Stimulated activated memory B cell treated with anti-CD40 and anti-IgM and Interleukin-4, amounts not matched to agents 10 μg/mL and 1 μg/mL and 100 μg/mL, for 72 hours (primary cell): ENCODE measurements around the gene DBP.
"Not testable (repeated sequence)": the region's sequence is repeated elsewhere in the genome, so short reads cannot be mapped to it uniquely, and the experiment has no call there.

ENCODE experiments used
- ATAC-seq: fragments of 150-1000 bp; cut with Tn5 transposase; 2 replicates; pipeline ENCODE4 v1.10.0; 2021
- H3K27ac Mint-ChIP-seq: one replicate; pipeline ENCODE4 v1.8.0; 2022; ENCODE audit warnings: mild to moderate bottlenecking, mixed read lengths
- H3K27me3 Mint-ChIP-seq: one replicate; pipeline ENCODE4 v1.8.0; 2022; ENCODE audit warnings: mixed read lengths
- H3K36me3 Mint-ChIP-seq: one replicate; pipeline ENCODE4 v1.8.0; 2022; ENCODE audit warnings: mixed read lengths
- H3K4me1 Mint-ChIP-seq: one replicate; pipeline ENCODE4 v1.8.0; 2022; ENCODE audit warnings: mixed read lengths
- H3K4me3 Mint-ChIP-seq: one replicate; pipeline ENCODE4 v1.8.0; 2022; ENCODE audit warnings: mild to moderate bottlenecking, moderate library complexity, mixed read lengths
- H3K9me3 Mint-ChIP-seq: one replicate; pipeline ENCODE4 v1.8.0; 2022; ENCODE audit warnings: mixed read lengths

Gene DBP

DNA sequence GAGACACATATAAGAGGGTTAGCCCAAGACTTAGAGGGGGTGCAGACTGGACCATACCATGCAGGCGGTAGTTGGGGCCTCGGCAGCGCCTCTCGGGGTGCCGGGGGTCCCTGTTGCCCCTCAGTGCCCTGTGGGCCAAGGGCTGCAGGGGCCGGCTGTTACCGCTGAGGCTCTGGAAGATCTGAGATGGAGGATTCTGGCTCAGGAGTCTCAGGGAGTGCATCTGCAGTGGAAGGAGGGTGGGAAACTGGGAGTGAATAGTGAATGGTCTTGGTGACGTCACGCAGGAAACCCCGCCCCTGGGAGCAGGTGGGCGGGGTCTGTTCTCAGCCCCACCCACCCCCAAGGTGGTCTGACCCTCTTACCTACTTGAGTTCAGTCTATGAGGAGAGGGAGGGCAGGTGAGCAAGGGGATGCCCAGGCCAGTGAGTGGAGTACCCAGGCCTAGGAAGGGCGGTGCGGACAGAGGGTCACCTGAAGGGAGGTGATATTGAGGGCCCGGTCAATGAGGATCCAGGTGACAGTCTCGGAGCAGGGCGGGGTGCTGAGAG lies 1.7 kb upstream of the DBP start:
- Mint-ChIP-seq H3K36me3 (peaks cover 7% of the 10 kb centered on the region), H3K4me3 (peak overlapping the region; percentile 89), H3K27me3 (no peaks in the 10 kb centered on the region), H3K27ac (peak overlapping the region; percentile 96), H3K9me3 (peaks cover 4% of the 10 kb centered on the region), H3K4me1 (peaks cover 44% of the 10 kb centered on the region)
- no peak for ATAC-seq

DNA sequence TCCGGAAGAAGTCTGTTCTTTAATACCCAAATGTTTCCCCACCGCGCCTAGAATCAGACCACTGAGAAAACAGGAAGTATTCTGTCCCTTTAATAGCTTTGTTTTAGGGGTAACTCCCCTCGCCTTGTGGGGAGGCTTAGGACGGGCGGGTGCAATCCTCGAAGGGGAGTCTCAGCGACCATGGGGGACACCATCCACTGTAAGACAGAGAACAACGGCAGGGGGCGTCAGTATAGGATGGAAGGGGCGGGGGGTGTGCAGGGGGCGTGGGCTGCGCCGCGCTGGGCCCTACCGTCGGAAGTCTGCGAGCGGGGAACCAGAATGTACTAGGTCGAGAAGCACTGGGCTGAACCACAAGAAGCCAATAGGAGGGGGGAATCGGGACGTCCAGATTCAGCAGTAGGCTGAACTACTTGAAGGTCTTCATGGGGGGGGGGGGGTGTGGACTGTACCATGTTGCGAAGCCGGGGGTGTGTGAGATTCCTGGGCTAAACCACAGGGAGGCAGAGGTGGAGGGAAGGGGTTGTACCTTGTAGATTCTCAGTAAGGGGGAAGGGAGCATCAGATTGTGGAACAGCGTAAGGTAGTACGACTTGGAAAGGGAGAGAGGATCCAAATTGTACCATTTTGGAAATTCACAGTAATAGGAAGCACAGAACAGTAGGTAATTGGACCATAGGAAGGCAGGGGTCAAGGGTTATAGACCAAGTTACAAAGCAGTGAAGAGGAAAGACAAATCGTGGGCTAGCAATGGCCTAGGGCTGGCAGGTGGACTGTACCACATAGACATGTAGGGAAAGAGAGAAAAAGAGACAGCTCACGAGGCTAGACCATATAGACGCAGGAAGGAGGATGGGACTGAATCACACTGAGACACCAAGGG lies 1.0 kb upstream of the DBP start:
- Mint-ChIP-seq H3K36me3 (peaks cover 7% of the 10 kb centered on the region), H3K27me3 (no peaks in the 10 kb centered on the region), H3K27ac (peak overlapping the region; percentile 96), H3K4me1 (peaks cover 51% of the 10 kb centered on the region), H3K9me3 (peaks cover 4% of the 10 kb centered on the region), H3K4me3 (peak overlapping the region; percentile 89)
- peak; percentile 49 for ATAC-seq

DNA sequence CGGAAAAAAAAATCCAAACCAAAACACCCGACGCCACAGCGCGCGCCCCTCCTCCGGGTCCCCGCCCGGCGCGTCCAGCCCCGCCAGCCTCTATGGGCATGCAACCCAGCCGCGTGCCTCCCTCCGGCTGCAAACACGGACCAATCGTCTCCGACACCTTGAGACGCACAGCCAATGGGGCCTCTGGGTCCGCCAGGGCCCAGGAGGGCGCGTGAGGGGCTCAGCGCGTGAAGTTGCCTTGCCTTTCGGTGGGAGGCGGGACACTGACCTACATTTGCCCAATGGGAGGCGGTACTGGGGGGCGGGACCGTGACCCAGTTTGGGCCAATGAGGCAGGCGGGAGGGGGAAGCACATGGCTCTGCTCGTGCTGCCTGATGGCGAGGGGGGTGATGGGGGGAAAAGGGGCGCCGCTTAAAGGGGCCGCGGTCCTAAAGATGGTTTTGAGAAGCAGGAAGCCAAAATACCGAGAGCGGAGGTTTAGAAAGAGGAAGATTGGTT lies 319 bp upstream of the DBP start:
- Mint-ChIP-seq H3K27me3 (no peaks in the 10 kb centered on the region), H3K27ac (peak overlapping the region; percentile 96), H3K36me3 (peaks cover 7% of the 10 kb centered on the region), H3K9me3 (peaks cover 4% of the 10 kb centered on the region), H3K4me1 (peaks cover 53% of the 10 kb centered on the region), H3K4me3 (peak overlapping the region; percentile 89)
- ATAC-seq, result peak; percentile 87

DNA sequence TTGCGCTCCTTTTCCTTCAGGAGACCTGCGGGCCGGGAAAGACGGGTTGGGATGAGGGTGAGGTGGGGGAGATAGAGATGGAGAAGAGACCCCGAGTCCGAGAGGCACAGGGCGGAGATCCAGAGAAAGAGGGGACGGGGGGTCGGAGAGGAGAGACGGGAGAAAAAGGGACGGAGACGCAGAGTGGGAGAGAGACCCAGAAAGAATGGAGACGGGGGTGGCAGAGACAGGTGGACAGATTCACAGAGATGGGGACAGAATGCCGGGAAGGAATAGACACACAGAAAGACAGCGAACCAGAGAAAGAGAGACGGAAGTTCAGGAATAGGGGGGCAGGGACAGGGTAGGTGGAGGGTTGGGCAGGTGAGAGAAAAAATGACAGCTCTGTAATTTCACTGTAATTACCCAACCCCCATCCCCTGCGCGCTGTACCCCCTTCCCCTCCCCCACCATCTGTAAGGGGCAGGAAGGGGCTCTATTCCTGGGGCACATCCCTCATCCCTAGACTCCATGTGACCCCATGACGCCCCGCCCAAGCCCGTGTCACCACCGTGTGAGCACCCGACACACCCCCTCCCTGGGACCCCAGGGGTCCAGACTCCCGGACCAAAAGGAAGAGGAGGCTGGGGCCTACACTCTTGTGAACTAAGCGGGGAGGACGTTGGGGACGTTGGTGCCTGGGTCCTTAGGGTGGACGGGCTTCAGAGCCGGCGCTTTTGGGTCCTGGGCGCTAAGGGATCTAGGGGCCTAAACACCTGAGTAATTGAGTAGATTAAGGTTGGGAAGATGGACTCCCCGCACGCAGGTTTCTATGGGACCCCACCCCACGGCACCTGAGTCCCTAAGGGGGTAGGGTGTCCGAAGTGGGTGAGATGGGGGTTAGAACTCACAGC lies 967 bp downstream of the DBP start:
- Mint-ChIP-seq H3K27me3 (no peaks in the 10 kb centered on the region), H3K9me3 (peaks cover 4% of the 10 kb centered on the region), H3K36me3 (peaks cover 7% of the 10 kb centered on the region), H3K27ac (peak overlapping the region; percentile 96), H3K4me3 (peak overlapping the region; percentile 89), H3K4me1 (peaks cover 58% of the 10 kb centered on the region)
- no peak for ATAC-seq

DNA sequence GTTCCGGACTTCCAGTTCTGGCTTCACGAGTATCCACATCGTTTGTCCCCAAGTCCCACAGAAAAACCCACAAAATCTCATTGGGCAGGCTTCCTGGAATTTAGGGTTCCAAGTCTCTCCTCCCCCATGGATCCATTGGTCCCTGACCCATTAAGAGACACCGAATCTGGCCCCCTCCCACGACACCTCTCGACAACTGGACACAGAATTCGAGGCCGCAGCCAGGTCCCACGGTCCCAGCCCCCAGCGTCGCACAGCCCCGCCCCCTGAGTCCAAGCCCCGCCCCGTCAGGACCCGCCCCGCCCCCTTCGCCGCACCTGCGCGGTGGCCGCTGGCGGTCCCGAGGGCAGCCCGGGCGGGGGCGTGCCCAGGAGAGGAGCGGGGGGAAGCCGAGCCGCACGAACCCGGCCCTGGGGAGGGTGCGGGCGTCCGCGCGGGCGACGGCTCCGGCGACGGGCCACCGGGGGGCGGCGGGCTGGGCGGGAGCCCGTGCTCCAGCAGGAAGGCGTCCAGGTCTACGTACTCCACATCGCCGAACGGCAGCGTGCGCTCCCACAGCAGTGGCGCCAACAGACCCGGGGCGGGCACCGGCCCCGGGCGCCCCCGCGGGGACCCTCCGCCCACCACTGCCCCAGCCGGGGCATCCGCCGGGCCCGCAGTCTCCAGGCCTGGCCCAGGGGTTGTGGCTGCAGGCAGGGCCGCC lies 1.8 kb downstream of the DBP start:
- peaks cover 11% of the 10 kb centered on the region for H3K36me3 Mint-ChIP-seq
- peak overlapping the region; percentile 89 for H3K4me3 Mint-ChIP-seq
- H3K4me1 Mint-ChIP-seq, result peaks cover 58% of the 10 kb centered on the region
- H3K27ac Mint-ChIP-seq, result peak overlapping the region; percentile 96
- H3K9me3 Mint-ChIP-seq, result peaks cover 4% of the 10 kb centered on the region
- no peaks in the 10 kb centered on the region for H3K27me3 Mint-ChIP-seq
- peak; percentile 50 for ATAC-seq

DNA sequence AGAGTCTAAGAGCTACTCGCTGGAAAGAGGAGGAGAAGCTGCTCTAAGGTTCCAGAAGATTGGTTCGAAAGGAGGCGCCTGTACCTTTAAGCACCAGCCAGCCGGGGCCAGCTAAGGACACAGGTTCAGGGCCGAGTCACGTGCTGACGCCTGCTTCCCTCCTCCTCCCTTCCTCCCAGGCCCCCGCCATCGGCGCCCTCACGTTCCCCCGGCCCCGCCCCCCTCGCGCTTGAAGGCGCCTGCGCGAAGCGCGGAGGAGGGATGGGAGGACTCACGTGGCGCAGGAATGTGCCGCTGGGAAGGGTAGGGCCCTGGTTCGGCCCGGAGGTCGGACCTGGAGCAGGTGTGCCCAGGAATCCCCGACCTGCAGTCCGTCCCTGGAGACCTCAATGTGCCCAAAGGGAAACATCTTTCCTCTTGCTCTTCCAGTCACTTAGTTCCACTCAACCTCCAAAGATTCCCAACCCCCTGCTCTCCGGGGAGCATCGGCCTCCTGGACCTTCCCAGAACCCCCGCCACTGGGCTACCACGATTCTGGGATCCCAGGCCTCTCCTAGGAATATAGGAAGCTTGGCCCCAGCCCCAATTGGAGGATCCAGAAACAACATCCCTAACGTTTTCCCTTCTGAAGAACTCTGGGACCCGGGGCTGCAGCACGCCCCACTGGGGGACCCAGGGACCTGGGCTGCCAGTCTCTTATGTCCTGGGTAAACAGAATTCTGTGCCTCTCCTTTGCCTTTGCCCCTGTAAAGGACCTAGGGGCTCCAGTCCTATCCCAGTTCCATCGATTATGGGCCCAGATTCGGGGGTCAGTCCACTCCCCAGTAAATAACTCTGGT lies 2.5 kb downstream of the DBP start:
- H3K4me1 Mint-ChIP-seq, result peaks cover 53% of the 10 kb centered on the region
- peak; percentile 52 for ATAC-seq

DNA sequence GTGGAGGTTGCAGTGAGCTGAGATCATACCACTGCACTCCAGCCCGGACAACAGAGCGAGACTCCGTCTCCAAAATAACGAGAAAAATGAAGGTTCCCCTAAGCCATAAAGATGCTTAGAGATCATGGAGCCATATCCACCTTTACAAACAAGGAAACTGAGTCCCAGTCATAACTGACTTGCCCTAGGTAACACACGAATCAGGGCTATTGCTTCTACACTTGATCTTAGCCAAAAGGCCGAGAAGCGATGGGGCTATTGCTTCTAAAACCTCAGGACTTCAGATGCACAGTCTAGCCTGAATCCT lies 3.2 kb downstream of the DBP start:
- Mint-ChIP-seq H3K4me3 (peak overlapping the region; percentile 73), H3K36me3 (peaks cover 16% of the 10 kb centered on the region), H3K27ac (peak overlapping the region; percentile 96), H3K27me3 (no peaks in the 10 kb centered on the region), H3K4me1 (peaks cover 47% of the 10 kb centered on the region), H3K9me3 (peaks cover 4% of the 10 kb centered on the region)
- no peak for ATAC-seq

More for the DNA sequence above, 2.5 kb downstream of the DBP start:
- peak overlapping the region; percentile 73 for H3K4me3 Mint-ChIP-seq
- H3K27ac Mint-ChIP-seq, result peak overlapping the region; percentile 96
- peaks cover 4% of the 10 kb centered on the region for H3K9me3 Mint-ChIP-seq
- H3K27me3 Mint-ChIP-seq, result no peaks in the 10 kb centered on the region
- H3K36me3 Mint-ChIP-seq, result peaks cover 16% of the 10 kb centered on the region

DNA sequence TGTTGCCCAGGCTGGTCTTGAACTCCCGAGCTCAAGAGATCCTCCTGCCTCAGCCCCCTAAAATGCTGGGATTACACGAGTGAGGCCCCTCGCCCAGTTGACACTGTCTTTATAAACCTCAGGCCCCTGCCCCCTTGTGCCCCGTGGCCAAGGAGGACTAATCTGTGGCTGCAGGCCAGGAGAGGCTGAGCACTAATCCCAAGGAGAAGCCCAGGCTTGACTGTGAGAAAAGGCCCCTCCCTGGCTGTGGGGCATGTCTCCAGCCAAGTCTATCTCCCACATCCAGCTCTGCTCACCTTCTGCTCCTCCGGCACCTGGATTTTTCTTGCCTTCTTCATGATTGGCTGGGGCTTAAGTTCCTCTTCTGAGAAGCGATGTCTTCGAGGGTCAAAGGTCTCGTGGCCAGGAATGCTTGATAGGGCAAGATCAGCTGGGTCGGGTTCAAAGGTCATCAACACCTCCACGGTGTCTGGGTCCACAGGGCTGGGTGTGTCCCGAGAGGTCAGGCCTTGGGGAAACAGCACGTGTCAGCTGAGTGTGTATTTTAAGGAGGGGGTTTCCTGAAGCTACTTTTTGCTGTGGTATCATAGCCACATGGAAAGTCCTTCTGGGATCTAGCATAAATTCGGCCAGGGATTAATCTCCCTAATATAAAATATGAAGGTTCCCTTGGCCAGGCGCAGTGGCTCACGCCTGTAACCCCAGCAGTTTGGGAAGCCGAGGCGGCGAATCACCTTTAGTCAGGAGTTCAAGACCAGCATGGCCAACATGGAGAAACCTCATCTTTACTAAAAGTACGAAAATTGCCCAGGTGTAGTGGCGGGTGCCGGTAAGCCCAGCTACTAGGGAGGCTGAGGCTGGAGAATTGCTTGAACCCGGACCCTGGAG lies 3.8 kb downstream of the DBP start:
- H3K9me3 Mint-ChIP-seq, result peaks cover 1% of the 10 kb centered on the region
- ATAC-seq, result no peak
- peaks cover 11% of the 10 kb centered on the region for H3K36me3 Mint-ChIP-seq
- peaks cover 41% of the 10 kb centered on the region for H3K4me1 Mint-ChIP-seq
- H3K27ac Mint-ChIP-seq, result peak overlapping the region; percentile 96
- no peaks in the 10 kb centered on the region for H3K27me3 Mint-ChIP-seq
- H3K4me3 Mint-ChIP-seq, result peak overlapping the region; percentile 73

DNA sequence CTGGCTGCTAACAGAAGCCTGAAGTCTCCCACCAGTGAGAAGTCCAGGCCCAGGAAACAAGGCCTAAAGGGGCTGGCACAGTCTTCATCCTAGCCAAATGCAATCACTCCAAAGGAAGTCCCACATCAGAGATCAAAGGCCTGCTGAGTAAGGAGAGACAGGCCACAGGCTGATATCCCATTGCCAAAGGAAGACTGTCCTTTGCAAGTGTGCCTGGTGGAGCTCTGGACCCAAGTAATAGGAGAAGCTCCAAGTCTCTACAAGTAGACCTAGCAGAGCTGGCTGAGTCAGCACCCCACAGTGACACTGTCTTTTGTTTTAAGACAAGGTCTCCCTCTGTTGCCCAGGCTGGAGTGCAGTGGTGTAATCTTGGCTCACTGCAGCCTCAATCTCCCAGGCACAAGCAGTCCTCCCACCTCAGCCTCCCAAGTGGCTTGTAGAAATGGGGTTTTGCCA lies 4.5 kb downstream of the DBP start:
- Mint-ChIP-seq H3K36me3 (peaks cover 9% of the 10 kb centered on the region), H3K9me3 (no peaks in the 10 kb centered on the region), H3K4me3 (no peak overlapping the region), H3K27me3 (no peaks in the 10 kb centered on the region), H3K4me1 (peaks cover 35% of the 10 kb centered on the region), H3K27ac (peak overlapping the region; percentile 96)
- no peak for ATAC-seq

DNA sequence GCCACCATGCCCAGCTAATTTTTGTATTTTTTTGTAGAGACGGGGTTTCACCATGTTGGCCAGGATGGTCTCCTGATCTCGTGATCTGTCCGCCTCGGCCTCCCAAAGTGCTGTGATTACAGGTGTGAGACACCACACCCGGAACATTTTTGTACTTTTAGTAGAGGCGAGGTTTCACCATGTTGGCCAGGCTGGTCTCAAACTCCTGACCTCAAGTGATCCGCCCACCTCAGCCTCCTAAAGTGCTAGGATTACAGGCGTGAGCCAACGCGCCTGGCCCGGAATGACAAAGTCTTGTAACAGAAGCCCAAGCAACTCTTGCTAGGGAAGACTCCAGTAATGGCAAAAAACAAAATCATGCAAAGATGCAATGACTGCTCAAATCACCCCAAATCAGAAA lies 4.9 kb downstream of the DBP start:
- Mint-ChIP-seq H3K27ac (peak overlapping the region; percentile 96), H3K4me1 (peaks cover 39% of the 10 kb centered on the region)
- not testable (repeated sequence) for H3K9me3 Mint-ChIP-seq, H3K4me3 Mint-ChIP-seq, H3K36me3 Mint-ChIP-seq, ATAC-seq, H3K27me3 Mint-ChIP-seq

DNA sequence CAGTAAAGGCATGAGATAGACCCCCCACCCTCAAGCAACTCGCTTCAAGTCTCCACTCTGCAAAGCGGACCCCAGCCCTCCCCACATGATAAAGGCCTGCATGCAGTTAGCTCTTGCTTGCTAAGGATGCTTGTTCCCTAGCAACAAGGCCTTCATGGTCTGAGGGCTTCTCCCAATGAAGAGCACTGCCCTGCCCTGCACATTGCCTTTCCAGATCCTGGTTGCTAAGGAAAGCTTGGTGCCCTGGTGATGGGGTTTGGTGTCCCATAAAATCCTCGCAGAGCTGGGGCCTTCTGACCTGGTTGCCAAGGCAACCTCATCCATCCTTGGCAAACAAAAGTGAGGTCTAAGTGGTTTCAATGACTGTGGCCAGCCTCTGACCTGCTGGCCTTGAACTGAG lies 6.0 kb downstream of the DBP start:
- H3K27me3 Mint-ChIP-seq, result no peaks in the 10 kb centered on the region
- peak overlapping the region; percentile 32 for H3K27ac Mint-ChIP-seq
- ATAC-seq, result no peak
- no peak overlapping the region for H3K4me3 Mint-ChIP-seq
- peaks cover 43% of the 10 kb centered on the region for H3K4me1 Mint-ChIP-seq
- no peaks in the 10 kb centered on the region for H3K9me3 Mint-ChIP-seq
- peaks cover 9% of the 10 kb centered on the region for H3K36me3 Mint-ChIP-seq

DNA sequence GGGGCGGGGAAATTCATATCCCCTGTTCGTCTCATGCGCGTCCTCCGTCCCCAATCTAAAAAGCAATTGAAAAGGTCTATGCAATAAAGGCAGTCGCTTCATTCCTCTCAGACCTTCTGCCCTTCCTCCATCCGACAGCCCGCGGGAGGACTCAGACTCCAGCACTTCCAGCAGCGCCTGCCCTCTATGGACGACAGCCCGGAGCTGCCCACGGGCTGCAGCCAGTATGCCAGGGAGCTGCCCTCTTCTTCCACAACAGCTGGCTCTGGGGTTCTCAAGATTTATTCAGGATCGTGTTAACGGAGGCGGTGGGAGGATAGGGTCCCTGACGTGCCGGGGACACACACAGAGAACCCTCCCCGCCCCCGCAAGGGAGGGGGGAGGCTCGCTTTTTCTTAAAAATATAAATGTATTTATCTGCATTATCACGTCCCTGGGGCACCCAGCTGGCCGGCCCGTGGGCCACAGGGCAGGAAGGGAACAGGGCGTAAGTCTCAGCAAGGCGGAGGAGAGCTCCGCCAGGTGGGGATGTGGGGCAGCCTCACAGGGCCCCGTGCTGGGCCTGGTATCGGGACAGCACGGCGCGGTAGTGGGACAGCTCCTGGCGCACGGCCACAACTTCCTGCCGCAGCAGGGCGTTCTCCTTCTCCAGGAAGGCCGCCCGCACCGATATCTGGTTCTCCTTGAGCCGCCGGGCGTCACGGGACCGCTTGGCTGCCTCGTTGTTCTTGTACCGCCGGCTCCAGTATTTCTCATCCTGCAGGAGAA lies 6.7 kb downstream of the DBP start:
- no peak overlapping the region for H3K4me3 Mint-ChIP-seq
- H3K4me1 Mint-ChIP-seq, result peaks cover 38% of the 10 kb centered on the region
- H3K9me3 Mint-ChIP-seq, result no peaks in the 10 kb centered on the region
- peaks cover 9% of the 10 kb centered on the region for H3K36me3 Mint-ChIP-seq
- peak overlapping the region; percentile 32 for H3K27ac Mint-ChIP-seq
- no peaks in the 10 kb centered on the region for H3K27me3 Mint-ChIP-seq
- no peak for ATAC-seq
